ENCODE measurements around the gene COMMD9. TPM values are rescaled to one million over a fixed set of nuclear protein-coding genes. Genes with fewer than 3 reads are reported as not detected.
A peak's percentile ranks its signal among the peaks of the same experiment; 100 is the strongest.

COMMD9 gene
- total RNA-seq, 1 donor from 2014 or later = 44.2 TPM

DNA sequence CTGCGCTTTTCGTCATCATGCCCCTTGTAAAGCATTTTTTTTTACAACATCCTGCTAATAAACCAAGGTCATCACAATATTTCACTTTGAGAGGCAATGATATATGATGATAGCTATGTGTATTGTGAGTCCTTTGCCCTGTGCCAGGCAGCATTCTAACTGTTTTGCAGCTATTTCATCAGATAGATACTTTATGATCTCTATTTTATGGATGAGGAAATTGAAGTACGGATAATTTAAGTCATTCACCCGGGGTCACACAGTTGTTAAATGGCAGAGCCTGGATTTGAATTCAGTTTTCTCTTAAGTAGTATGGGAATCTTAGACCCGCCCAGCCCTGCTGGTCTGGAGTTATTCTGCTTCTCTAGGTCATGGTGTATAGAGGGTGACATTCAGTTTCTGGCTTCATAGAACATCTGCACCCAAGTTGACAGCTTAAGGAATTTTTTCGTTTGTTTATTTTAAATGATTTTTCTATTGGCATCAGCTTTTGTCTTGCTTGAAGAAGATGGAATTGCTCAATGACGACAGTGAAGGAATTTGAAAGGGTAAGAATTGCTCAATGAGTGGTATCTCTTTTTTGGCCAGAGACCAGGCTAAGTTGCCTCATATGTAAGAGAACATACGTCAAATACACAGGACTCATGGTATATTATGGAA is 7.8 kb upstream of the COMMD9 start:
- no peak for DNase-seq (ENCODE audit: low read depth)

DNA sequence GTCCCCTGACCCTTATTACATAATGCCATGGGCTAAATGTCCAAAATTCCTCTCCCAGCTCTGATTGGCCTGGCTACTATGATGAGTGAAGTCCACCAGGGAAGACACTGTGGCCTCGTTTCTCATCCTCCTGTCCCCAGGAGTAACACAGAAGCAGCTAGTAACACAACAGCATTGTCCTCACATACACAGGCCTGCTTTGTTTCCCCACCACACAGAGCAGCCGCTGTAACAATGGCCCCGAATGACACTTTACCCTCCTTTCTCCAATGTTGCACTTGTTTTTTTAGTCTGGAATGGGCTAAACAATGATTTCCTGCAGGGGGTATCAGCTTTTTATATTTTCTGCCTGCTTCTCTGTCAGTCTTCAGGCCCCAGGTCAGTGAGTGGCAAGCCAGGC is 6.7 kb upstream of the COMMD9 start, which contains the start of gene PRR5L:
Gene PRR5L, plus strand, starts transcription at position 363 of the 400 bp plus-strand sequence. CDS start 104,834 bp downstream, outside the sequence.
- no peak for DNase-seq (ENCODE audit: low read depth)

DNA sequence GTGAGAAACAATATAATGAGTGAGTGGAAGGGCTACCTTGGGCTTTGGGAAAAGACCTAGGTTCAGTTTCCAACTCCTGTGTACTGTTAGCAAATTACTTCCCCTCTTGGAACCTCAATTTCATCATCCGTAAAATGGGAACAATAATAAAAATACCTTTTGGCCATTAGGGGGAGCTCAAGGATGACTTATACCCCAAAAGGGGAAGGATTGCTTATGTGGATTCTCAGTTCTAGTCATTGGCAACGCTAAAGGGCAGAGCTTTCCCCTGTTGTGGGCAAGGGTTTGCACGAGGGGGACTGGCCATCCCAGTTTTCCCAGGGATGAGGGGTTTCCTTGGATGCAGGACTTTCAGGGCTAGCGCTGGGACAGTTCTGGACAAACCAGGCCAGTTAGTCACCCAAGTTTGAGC is 3.1 kb upstream of the COMMD9 start:
- peak; percentile 54 for DNase-seq (ENCODE audit: low read depth)

DNA sequence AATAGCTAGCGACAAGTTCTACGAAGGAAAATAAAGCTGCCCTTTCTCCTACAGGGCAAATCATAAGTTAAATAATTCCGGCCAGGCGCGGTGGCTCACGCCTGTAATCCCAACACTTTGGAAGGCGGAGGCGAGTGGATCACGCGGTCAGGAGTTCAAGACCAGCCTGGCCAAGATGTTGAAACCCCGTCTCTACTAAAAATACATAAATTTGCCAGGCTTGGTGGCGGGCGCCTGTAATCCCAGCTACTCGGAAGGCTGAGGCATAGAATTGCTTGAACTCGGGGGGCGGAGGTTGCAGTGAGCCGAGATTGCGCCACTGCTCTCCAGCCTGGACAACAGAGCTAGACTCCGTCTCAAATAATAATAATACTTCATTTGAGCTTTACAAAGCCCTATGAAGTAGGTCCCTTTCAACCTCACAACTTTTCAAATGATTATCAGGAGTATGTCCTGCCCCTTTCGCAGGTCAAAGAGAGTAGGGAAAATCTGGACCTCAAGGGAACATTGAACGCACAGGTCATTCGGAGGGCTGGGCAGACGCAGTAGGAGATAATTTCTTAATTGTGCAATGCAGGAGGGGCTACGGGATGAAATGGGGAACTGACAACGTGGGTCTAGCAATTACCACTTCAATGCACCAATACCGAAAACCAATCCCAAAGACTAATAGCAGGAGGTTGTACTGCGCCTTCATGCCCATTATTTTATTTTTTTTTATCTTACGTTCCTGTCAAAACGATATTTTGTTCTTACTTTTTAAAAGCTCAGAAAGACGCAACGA is 590 bp downstream of the COMMD9 start:
- DNase-seq (ENCODE audit: low read depth) = no peak

DNA sequence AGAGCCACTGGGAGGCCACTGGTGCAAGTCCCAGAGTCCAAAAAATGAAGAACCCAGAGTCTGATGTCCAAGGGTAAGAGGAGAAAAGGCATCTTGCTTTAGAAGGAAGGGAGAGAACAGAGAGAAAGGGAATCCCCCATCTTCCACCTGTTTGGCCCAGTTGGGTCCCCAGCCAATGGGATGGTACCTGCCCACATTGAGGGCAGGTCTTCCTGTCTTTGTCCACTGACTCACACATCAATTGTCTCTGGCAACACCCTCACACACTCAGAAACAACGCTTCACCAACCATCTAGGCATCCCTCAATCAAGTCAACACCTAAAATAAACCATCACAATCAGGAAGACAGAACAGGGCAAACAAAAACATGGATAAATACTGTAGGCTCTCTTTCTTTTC is 6.3 kb downstream of the COMMD9 start:
- no peak for DNase-seq (ENCODE audit: low read depth)

DNA sequence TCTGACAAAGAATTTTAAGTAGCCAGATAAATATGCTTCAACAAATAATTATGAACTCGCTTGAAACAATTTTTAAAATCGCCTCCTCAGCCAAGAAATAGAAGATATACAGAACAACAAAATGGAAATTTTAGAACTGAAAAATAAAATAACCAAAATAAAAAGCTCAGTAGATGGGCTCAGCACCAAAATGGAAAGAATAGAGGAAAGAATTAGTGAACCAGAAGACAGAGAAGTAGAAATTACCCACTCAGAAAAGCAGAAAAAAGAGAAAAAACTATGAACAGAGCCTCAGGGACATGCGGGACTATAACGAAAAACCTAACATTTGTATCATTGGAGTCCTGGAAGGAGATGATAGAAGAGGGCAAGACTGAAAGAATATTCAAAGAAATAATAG is 7.4 kb downstream of the COMMD9 start:
- no peak for DNase-seq (ENCODE audit: low read depth)

DNA sequence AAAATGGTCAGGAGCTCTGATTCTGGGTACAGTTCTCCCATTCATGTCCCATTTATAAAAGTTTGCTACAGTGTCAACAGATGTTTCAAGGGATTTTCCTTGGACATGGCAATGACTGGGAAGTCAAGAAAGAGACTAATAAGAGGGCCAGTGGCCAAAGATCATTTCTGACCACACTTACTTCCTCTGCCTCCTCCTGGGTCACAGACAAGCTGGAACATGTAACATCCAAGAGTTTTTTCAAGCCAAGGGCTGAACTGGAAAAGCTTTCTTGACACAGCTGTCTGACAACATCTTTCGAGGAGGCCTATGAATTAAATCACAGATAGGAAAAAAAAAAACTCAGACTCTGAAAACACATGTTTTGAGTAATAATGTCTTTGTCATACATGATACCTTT is 8.7 kb downstream of the COMMD9 start:
- peak; percentile 64 for DNase-seq (ENCODE audit: low read depth)

DNA sequence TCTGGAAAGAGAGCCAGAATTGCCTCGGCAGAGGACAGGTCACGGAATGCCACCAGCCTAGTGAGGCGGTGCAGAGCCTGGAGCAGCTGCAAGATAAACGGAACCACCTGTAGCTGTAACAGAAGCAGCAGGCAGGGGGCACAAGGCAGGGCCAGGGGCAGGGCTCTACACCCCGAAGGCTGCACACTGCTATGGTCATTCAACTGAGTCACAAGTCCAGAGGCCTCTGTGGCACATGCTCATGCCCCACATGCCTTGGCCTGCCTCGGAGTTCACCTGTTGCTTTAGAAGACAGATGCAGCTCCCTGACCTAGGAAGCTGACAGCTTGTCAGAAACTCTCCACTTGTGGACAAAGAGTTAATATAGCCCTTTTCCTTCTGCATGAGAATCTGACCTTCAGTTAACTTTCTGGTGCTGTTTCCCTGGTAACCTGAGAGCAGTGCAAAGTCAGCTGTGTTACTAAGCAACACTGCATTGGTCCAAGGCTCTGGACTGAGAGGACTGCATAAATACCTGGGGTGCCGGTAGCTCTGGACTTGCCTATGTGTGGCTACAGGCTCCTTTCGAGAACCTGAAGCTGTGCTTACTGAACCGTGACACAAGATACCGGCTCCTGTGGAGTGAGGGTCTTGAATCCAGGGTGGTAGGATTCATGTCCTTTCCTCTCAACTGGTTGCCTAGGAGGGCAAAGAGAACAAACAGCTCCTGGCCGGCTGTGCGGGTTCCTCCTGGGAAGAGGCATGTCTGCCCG is 10.5 kb downstream of the COMMD9 start:
- DNase-seq (ENCODE audit: low read depth) = peak; percentile 92

DNA sequence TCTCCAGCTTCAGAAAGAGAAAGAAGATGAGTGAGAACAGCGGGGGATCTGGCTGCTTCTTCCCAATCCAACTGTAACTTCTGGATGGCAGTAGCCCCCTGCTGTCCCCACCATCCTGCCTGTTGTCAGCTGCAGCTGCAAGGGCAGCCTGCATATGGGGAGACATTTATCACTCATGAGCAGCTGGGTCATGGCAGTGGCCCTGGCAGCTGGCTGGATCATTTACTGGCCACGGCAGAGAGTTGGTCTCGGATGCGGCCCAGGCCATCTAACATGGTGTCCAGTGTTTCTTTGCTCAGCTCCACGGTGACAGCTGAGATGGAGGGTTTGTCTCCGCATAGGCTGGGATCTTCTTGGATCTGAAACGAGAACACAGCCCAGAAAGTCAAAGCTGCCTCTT is 14.8 kb downstream of the COMMD9 start:
- peak; percentile 45 for DNase-seq (ENCODE audit: low read depth)

DNA sequence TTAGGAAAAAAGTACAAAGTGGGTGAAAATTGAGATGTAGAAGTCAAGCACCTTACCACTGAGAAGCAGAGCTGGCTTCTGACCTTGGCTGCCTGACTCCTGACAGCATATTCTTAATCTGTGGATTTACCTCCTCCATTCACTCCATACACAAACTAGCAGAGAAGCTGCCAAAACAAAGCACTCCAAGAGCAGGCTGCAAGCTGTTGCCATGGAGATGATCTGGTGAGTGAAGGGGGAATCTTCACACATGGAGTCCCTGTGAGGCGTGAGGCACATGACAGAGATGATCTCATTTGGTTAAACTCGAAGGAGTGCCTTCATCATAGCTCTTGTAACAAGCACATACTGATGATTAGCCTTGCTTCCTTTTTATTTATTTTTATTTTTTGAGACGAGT is 16.1 kb downstream of the COMMD9 start:
- DNase-seq (ENCODE audit: low read depth) = no peak

DNA sequence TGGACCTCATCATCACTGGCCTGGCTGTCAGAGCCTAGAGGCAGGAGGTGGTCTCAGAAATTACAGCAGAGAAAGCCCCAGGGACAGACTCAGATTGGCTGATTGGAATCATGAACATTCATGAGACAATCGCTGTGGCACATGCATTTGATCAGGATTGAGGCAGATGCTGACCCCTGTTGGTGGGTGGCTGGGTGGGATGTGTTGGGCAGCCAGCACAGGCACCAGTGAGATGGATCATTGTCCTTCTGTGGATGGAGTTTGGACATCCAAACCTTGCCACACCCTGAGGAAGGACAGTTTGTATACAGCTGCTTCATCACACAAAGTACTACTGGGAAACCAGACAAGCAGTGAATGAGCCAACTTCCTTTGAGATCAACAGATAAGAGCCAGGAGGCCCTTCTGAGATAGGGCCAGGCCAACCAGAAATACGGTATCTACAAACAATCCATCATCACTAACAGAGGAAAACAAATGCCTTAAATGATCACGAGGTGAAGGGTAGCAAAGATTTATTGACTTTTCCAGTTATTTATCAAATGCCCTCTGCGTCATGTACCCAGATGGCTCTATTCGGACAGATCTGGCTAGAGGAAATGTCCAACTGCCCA is 17.3 kb downstream of the COMMD9 start:
- DNase-seq (ENCODE audit: low read depth) = no peak

DNA sequence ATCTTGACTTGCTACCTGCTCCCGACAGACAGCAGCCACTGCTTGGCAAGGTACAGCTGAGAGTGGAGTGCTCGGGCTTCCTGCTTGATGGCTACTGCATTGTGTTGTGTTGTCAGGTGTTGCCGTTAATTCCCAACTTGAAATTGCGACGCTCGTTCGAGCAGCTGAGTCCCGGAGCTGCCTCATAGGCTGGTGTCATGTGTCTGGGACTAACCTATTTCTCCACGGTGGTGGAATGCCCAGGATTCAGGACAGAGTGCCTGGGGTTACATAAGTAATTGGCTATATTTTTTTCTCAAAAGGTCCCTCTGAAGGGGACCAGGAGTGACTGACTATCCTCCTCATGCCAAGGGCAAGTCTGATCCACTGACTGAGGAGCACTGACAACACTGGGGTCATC is 18.5 kb downstream of the COMMD9 start:
- DNase-seq (ENCODE audit: low read depth) = no peak

DNA sequence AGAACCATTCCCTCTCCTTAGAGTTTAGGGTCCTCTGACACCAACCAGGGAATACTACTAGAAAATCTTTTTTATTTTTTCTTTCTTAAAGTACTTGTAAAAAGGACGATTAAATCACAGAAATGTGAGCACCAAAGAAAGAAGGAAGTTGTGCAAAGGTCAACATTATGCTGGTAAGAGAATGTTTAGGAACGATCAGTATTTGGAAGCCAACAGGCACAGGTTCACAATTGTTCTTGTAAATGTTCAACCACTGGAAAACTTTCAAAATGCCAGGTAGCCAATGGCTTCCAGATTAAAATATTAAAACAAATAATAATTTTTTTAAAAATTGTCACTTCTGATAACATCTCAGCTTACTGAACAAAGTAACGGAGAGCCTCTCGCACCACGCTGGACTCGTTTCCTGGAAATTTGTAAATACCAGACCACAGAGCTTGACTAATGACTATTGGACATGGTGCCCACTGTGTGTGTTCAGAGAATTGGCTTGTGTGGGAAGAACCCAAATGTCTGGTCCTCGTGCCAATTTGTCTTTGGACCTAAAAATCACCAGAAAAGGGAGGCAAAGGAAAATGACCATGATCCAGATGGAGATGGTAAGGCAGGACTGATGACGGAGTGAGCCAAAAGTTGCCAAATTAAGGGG is 20.8 kb downstream of the COMMD9 start:
- DNase-seq (ENCODE audit: low read depth) = no peak

DNA sequence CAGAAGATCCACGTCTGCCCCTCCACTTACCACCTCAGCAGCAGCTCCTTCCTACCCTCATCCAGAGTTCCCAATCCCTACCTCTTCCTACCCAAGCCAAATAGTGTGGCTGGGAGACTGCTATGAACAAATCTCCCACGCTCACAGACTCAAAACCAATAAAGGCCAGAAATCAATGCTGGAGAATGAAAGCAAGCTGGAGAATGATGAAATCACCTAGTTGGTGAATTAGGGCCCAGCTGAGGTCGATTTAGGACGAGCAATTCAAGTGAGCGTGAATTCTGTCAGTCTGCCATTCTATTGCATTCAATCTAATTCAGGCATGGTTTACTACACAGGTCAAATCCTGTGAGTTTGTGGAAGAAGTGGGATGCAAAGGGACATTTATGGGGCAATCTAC is 22.5 kb downstream of the COMMD9 start:
- no peak for DNase-seq (ENCODE audit: low read depth)

DNA sequence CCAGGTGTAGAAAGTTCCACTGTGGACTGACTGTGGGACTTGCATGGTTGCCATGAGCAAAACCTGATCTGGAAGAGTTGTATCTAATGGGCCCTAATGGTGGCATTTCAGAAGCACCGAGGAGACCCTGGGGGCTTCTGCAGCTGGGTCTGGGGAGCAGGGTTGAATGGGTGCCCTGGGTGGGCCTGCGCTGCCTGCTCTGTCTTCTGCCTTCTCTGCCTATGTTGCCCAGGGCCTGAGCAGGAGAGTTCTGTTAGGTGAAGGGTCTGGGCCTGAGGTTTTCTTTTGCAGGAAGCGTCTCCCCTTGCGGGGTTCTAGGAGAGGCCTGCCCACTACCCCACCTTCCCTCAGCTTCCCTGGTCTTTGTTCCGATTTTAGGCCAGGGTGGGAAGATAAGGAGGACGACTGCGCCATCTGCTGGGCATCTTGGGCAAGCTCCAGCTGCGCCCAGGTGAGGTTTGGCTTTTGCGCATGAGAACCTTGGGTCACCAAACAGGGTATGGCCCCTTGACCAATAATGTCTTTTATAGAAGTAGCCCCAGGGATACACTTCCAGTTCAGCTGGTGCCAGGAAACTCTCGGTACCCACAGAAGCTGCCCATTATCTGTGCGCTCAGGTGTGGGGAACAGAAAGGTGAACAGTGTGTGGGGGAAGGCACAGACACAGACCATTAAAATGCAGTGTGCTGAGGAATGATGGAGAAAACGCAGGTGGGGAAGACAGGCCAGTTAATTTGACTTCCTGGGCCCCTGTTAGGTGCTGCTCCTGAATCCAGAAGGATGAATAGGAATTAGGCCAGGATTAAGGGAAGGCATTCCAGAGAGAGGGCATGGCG is 23.2 kb downstream of the COMMD9 start:
- peak; percentile 45 for DNase-seq (ENCODE audit: low read depth)

DNA sequence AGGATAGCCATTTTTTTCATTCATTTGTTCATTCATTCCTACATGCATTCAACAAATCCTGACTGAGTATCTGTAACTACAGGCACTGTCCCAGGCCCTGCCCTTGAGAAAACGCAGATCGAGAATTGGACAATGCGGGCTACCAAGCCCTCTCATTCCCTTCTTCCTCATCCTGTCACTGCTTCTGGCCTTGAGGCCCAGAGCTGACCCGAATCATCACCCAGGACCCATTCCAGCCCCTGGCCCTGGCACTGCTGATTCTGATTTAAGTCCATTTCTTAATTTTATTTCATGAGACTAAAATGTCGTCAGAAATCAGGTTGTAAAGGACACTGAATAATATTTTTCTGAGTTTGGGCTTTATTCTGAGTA is 24.3 kb downstream of the COMMD9 start:
- DNase-seq (ENCODE audit: low read depth) = no peak

DNA sequence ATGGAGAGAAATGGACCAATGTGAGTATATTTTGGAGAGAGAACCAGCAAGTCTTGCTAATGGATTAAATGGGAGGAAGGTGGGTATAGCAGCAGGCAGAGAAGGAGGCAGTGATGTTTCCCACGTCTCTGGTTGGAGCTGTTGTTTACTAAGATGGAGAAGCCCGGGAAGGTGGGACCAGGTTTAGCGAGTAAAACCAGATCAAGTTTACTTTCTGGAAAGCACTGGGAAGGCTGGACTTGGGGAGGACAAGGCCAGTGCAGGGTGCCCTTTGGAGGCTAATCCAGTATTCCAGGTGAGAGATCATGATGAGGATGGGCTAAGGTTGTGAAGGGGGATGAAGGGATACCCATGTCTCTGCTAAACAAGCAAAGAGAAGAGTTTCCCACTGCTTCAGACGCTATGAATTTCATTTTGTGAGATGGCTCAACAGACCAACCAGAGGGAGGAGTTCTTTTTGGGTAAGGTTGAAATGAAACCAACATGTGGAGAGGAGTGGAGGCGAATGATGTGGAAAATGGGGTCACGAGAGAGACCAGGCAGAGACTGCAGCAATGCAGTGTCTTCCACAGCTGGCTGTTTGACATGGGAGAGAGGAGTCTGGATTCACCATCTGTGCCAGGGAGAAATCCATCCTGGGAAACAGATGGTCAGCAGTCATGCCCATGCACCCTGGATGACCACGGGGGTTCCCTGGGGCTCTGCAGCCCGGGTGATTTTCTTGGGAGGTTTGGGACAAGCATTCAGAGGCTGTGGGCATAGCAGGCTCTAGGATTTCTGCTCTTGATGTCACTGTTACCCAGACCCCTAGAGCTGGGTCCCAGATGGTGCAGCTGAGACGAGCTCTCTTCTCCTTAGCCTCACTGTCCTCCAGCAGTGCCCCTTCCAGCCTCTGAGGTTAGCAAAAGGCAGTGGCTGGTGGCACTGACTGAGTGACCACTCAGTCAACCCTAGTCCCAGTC is 24.9 kb downstream of the COMMD9 start:
- no peak for DNase-seq (ENCODE audit: low read depth)

DNA sequence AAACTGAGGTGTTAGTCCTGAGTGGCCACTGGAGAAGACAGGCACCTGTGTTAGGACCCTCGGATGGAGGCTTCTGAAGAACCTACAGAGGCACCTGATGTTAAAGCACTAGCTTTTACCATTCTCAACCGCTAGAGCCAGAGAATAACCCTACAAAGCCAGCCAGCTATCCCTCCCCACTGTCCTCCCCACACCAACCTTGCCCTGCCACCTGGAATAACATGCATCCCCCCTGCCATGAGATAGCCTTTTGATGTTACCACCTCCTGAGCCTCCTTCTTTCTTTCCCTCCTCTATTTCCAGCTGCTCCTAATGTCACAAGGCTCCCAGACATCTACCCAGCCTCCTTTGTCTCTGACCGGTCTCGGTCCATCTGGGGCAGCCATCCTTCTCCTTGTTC is 28.1 kb downstream of the COMMD9 start:
- no peak for DNase-seq (ENCODE audit: low read depth)

DNA sequence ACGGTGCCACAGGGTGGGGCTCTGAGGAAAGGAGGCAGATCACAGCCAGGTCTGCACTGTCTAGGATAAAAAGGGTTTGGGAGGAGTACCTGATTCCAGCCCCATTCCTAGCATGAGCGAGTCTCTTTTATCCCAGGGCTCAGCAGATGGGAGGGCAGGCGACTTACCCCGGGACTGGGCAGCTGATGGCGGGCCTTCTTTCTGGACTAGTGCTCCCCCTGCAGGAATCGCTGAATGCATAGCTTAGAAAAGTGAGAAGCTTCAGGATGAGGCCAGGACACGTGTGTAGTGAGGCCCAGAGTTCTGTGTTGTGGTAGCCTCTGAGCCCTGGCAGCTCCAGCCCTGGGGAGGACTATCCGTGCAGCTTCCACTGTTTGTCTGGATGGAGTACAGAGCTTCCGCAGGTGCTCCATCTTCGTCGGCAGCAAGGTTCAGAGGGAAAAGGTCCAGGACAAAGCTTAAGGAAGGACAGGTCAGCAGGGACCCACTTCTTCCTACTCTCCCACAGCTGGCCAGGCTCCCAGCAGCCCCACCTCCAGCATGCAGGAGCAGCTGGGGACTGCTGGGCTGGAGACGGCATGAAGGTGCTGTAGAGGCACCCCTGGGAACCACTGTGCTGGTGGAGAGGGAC is 30.4 kb downstream of the COMMD9 start:
- peak; percentile 64 for DNase-seq (ENCODE audit: low read depth)

All from myocyte (in vitro differentiated cells).